ENCODE measurements around the gene BCL2A1. TPM values are rescaled to one million over a fixed set of nuclear protein-coding genes. Genes with fewer than 3 reads are reported as not detected.

The BCL2A1 gene
- total RNA-seq, 1 experiment from 2014 or later = not detected

DNA sequence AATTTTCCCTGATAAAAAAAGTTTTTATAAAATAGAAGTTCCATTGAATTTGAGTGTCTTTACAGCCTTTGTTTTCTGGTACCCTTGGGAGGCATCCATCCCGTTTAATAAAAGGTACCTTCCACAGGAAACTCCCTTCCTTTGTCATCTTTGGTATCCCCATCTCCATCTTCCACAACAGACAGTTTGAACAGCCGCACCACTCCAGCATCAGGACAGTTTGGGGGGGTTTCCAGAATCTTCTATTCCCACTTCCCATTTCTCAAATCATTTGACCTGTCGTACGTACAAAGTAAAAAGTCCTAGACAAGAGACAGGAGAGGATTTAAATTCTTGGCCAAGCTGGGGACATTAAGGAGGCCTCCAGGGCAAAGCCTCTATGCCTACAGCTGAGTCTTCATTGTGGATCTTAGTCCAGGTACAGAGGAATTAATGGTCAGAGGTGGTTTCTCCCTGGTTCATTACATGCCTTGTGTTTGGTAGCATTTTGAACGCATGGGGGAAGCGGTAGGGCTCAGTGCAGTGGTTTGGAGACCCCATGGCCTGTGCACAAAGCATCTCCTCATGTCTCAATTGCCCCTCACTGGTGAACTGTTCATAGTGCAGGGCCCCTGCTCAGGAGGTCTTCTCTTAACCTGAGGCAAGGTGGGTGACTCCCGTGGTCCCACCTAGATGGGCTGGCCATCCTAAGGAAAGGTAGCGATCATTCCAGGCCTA, 19.4 kb upstream of the BCL2A1 start:
- WGBS (ENCODE audit: extremely low coverage, insufficient read length, low lambda C conversion rate) = no CpG with 5 or more reads among the region's 8 CpGs
- Mint-ChIP-seq H3K36me3 (ENCODE audit: insufficient read depth in 1 of 3, low read depth in 3 of 3) (no peaks in the 10 kb centered on the region), H3K9me3 (no peaks in the 10 kb centered on the region), H3K4me3 (no peak overlapping the region), H3K27ac (no peak overlapping the region; a peak in 1 of 7 replicates), H3K27me3 (ENCODE audit: low read depth) (no peaks in the 10 kb centered on the region; the same call in 1 of the 2 replicates), H3K4me1 (no peaks in the 10 kb centered on the region)
- Histone ChIP-seq H3K14ac (ENCODE audit: insufficient read depth, low read length) (no peak overlapping the region), H3K27me3 (ENCODE audit: insufficient read depth, low read length) (no peaks in the 10 kb centered on the region), H3K79me2 (ENCODE audit: insufficient read depth, low read length) (no peaks in the 10 kb centered on the region), H4K5ac (ENCODE audit: insufficient read length, low read depth, low read length) (no peak overlapping the region), H2BK5ac (ENCODE audit: insufficient read length, low read length) (no peak overlapping the region), H3K4me2 (ENCODE audit: insufficient read depth, insufficient read length, low read length) (no peak overlapping the region), H3K9me3 (ENCODE audit: control insufficient read depth, low read depth, low read length) (no peaks in the 10 kb centered on the region), H3K4ac (ENCODE audit: low read depth, low read length) (no peak overlapping the region), H3K18ac (ENCODE audit: insufficient read length, low read depth, low read length) (no peak overlapping the region), H3T11ph (ENCODE audit: low read length) (no peak overlapping the region), H2AK5ac (ENCODE audit: insufficient read length, low read length) (no peak overlapping the region), H3K27ac (ENCODE audit: insufficient read length, low read depth, low read length) (no peak overlapping the region), H4K8ac (replicated peaks; ENCODE audit: insufficient read length, low read depth, low read length) (no peak overlapping the region), H2BK15ac (ENCODE audit: low read depth, low read length) (no peak overlapping the region), H3K79me1 (ENCODE audit: insufficient read depth, low read depth, low read length, poor library complexity, severe bottlenecking) (no peaks in the 10 kb centered on the region), H2BK12ac (ENCODE audit: insufficient read length, low read depth, low read length) (no peak overlapping the region), H4K91ac (ENCODE audit: insufficient read length, low read depth, low read length) (no peak overlapping the region), H2BK20ac (ENCODE audit: low read depth, low read length, poor library complexity, severe bottlenecking) (no peak overlapping the region), H3K4me1 (ENCODE audit: insufficient read depth, low read length) (no peaks in the 10 kb centered on the region), H3K56ac (ENCODE audit: insufficient read length, low read depth, low read length) (no peak overlapping the region), H3K23me2 (ENCODE audit: insufficient read length, low read depth, low read length, poor library complexity, severe bottlenecking) (no peaks in the 10 kb centered on the region), H3K9ac (ENCODE audit: extremely low read depth, insufficient read length, low read length) (no peak overlapping the region), H3K23ac (ENCODE audit: insufficient read length, low read depth, low read length) (no peak overlapping the region), H4K20me1 (ENCODE audit: control insufficient read depth, insufficient read depth, insufficient read length) (no peaks in the 10 kb centered on the region), H2BK120ac (ENCODE audit: low read depth, low read length, poor library complexity, severe bottlenecking) (no peak overlapping the region), H2AFZ (ENCODE audit: low read length) (no peak overlapping the region)
- no peak for DNase-seq
- TF ChIP-seq, protein P1, sequence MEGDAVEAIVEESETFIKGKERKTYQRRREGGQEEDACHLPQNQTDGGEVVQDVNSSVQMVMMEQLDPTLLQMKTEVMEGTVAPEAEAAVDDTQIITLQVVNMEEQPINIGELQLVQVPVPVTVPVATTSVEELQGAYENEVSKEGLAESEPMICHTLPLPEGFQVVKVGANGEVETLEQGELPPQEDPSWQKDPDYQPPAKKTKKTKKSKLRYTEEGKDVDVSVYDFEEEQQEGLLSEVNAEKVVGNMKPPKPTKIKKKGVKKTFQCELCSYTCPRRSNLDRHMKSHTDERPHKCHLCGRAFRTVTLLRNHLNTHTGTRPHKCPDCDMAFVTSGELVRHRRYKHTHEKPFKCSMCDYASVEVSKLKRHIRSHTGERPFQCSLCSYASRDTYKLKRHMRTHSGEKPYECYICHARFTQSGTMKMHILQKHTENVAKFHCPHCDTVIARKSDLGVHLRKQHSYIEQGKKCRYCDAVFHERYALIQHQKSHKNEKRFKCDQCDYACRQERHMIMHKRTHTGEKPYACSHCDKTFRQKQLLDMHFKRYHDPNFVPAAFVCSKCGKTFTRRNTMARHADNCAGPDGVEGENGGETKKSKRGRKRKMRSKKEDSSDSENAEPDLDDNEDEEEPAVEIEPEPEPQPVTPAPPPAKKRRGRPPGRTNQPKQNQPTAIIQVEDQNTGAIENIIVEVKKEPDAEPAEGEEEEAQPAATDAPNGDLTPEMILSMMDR (conservative IDR thresholded peaks at IDR 0.05) = no peak
